A549 (cell line): ENCODE measurements around the gene DMC1. TPM values are rescaled to one million over a fixed set of nuclear protein-coding genes. Genes with fewer than 3 reads are reported as not detected.

Experiments used
- ATAC-seq, 2 experiments: fragments of 200-7000 bp in 1 of 2; fragments of >200 bp in 1 of 2; cut with Nextera tagmentation in 1 of 2; cut with Tn5 transposase in 1 of 2; 3 replicates each; pipeline versions ENCODE4 v1.8.0 to v1.9.1; 2018 to 2020; ENCODE audit warnings: mild to moderate bottlenecking in 1 of 2, moderate library complexity in 1 of 2
- CTCF ChIA-PET: fragments of 300-600 bp; sonication (Branson Sonifier 250); formaldehyde crosslinking; extraction: SDS; loops from one replicate; lab custom pipeline; 2021; ENCODE audit warnings: antibody characterized with exemption, inconsistent platforms; lab: Yijun Ruan, JAX
- POLR2A ChIA-PET: fragments of 350-600 bp; formaldehyde crosslinking; extraction: SDS; loops from one replicate; lab custom pipeline; 2021; ENCODE audit warnings: antibody characterized with exemption, inconsistent platforms; lab: Yijun Ruan, JAX
- DNase-seq, 2 experiments: peaks; one replicate each; pipeline versions ENCODE4 v3.0.0 to v3.0.0-alpha.2; 2011 to 2016; ENCODE audit warnings: low read depth in 1 of 2, low spot score in 1 of 2
- FAIRE-seq: peaks from 2 replicates; lab custom pipeline; 2011; peaks lifted over from hg19 to GRCh38; lab: Jason Lieb, UNC
- H3K27ac ChIP-seq, 2 experiments: fragments of >200 bp; sonication (Bioruptor Twin); formaldehyde crosslinking; 3 replicates each; pipeline ENCODE4 v1.5.1; 2016 to 2017
- H3K4me1 ChIP-seq: fragments of >200 bp; sonication (Bioruptor Twin); formaldehyde crosslinking; 3 replicates; pipeline ENCODE4 v1.6.1; 2016
- H3K4me2 ChIP-seq: fragments of >200 bp; sonication (Bioruptor Twin); formaldehyde crosslinking; 3 replicates; pipeline ENCODE4 v1.6.1; 2016
- H3K4me3 ChIP-seq: fragments of >200 bp; sonication (Bioruptor Twin); formaldehyde crosslinking; 3 replicates; pipeline ENCODE4 v1.5.1; 2016
- H3K9me3 ChIP-seq: fragments of >200 bp; sonication (Bioruptor Twin); formaldehyde crosslinking; 3 replicates; pipeline ENCODE4 v1.6.1; 2016
- BCL3 ChIP-seq: fragments of >200 bp; sonication (Bioruptor Twin); formaldehyde crosslinking; IDR thresholded peaks from 3 replicates; pipeline ENCODE4 v1.6.1; 2016
- BHLHE40 ChIP-seq: IDR thresholded peaks from 2 replicates; pipeline ENCODE4 v1.6.1; 2012; ENCODE audit warnings: low read depth, low read length, inconsistent platforms
- CBX2 ChIP-seq: fragments of 200-600 bp; sonication (generic); IDR thresholded peaks from 2 replicates; pipeline ENCODE4 v1.6.1; 2016; ENCODE audit warnings: low read depth, mild to moderate bottlenecking, borderline replicate concordance
- CTCF ChIP-seq: fragments of >200 bp; sonication (Bioruptor Twin); formaldehyde crosslinking; IDR thresholded peaks from 3 replicates; pipeline ENCODE4 v1.5.1; 2016
- E2F6 ChIP-seq: IDR thresholded peaks from 2 replicates; pipeline ENCODE4 v1.6.1; 2012; ENCODE audit warnings: low read depth, borderline replicate concordance
- GATA3 ChIP-seq: IDR thresholded peaks from 2 replicates; pipeline ENCODE4 v1.6.1; 2012; ENCODE audit warnings: borderline replicate concordance
- HES2 ChIP-seq: fragments of >200 bp; sonication (Bioruptor Twin); formaldehyde crosslinking; IDR thresholded peaks from 2 replicates; pipeline ENCODE4 v1.6.1; 2016
- HEYL ChIP-seq: fragments of 250-450 bp; sonication (Bioruptor Pico); IDR thresholded peaks from 2 replicates; pipeline ENCODE4 v1.8.0; 2021; ENCODE audit warnings: mild to moderate bottlenecking, moderate library complexity
- HMGXB4 ChIP-seq: fragments of 250-450 bp; sonication (Bioruptor Pico); IDR thresholded peaks from 2 replicates; pipeline ENCODE4 v1.5.0; 2021; ENCODE audit warnings: mild to moderate bottlenecking, moderate library complexity, borderline replicate concordance
- KDM1A ChIP-seq: fragments of 200-600 bp; sonication (generic); IDR thresholded peaks from 2 replicates; pipeline ENCODE4 v1.6.1; 2016; ENCODE audit warnings: low read depth, mild to moderate bottlenecking
- KDM5A ChIP-seq: fragments of 200-600 bp; sonication (generic); IDR thresholded peaks from 2 replicates; pipeline ENCODE4 v1.6.1; 2016; ENCODE audit warnings: antibody characterized with exemption, mild to moderate bottlenecking
- MAFK ChIP-seq: fragments of 450-650 bp; IDR thresholded peaks from 2 replicates; pipeline ENCODE4 v1.6.1; 2014; ENCODE audit not compliant: partially characterized antibody
- POLR2A ChIP-seq: IDR thresholded peaks from 2 replicates; pipeline ENCODE4 v1.6.1; 2012; ENCODE audit warnings: mild to moderate bottlenecking, low read length
- RAD21 ChIP-seq, 2 experiments: fragments of >200 bp in 1 of 2; sonication (Bioruptor Twin) in 1 of 2; formaldehyde crosslinking in 1 of 2; IDR thresholded peaks in 1 of 2; conservative IDR thresholded peaks in 1 of 2; 2 replicates in 1 of 2; 3 replicates in 1 of 2; pipeline ENCODE4 v1.6.1; 2012 to 2018; ENCODE audit warnings: inconsistent platforms in 1 of 2
- RARB ChIP-seq: fragments of 250-450 bp; sonication (Bioruptor Pico); IDR thresholded peaks from 2 replicates; pipeline ENCODE4 v1.8.0; 2021; ENCODE audit warnings: mild to moderate bottlenecking, moderate library complexity
- REST ChIP-seq: fragments of 200-600 bp; sonication (generic); IDR thresholded peaks from 2 replicates; pipeline ENCODE4 v1.6.1; 2016; ENCODE audit warnings: antibody characterized with exemption, mild to moderate bottlenecking, moderate library complexity
- RFX5 ChIP-seq: fragments of 450-650 bp; IDR thresholded peaks from 2 replicates; pipeline ENCODE4 v1.7.1; 2014; ENCODE audit warnings: antibody characterized with exemption, mild to moderate bottlenecking, moderate library complexity
- SREBF2 ChIP-seq: fragments of 450-650 bp; IDR thresholded peaks from 2 replicates; pipeline ENCODE4 v1.6.1; 2014; ENCODE audit warnings: mild to moderate bottlenecking, moderate library complexity
- TFCP2L1 ChIP-seq: fragments of 250-450 bp; sonication (Bioruptor Pico); IDR thresholded peaks from 2 replicates; pipeline ENCODE4 v1.5.0; 2021; ENCODE audit warnings: mild to moderate bottlenecking
- WGBS: methylation state at CpG from one replicate; pipeline ENCODE4 v1.1.6; 2017; ENCODE audit errors: missing lambda C conversion rate; 5-methylcytosine and 5-hydroxymethylcytosine counted together
- polyA plus RNA-seq, 4 experiments: library from polyadenylated mRNA; depleted of rRNA in 3 of 4; stranded (reverse); fragments of >200 nt; fragmentation: RNase III in 1 of 4; extraction: RNeasy Plus Mini Kit Qiagen cat#74134 plus additional on column Dnase treatment in 1 of 4; gene quantifications; 2 replicates in 3 of 4; 3 replicates in 1 of 4; pipeline ENCODE4 v1.2.3, GENCODE V29; 2011 to 2017

DMC1 gene
- polyA plus RNA-seq, 2 of the 4 experiments (the other 2 are of a cell fraction) = 5.7 to 6.4 TPM

GRCh38 chr22:38503021-38503420, 67.0 kb downstream of the DMC1 start:
- Histone ChIP-seq H3K9me3 (no peaks in the 10 kb centered on the region), H3K4me2 (peak overlapping the region; percentile 98), H3K27ac (no peak overlapping the region), H3K4me1 (peaks cover 28% of the 10 kb centered on the region; the same call in 2 of the 3 replicates), H3K4me3 (peak overlapping the region; percentile 14; the same call in 1 of the 3 replicates)
- ChIA-PET POLR2A (interaction anchor here (0.5 kb wide), 1 partner anchor 51 kb away, joined by 3 read pairs; no protein-coding TSS in a partner anchor), CTCF (no interaction called here)
- DNase-seq (no peak), FAIRE-seq (no peak), ATAC-seq (no peak)
- TF ChIP-seq HES2 (no peak), RFX5 (no peak), CTCF (no peak), BCL3 (no peak), POLR2A (no peak), CBX2 (no peak), TFCP2L1 (no peak), RARB (CRISPR knock-in tag) (no peak), KDM1A (no peak), SREBF2 (no peak), BHLHE40 (no peak), HEYL (CRISPR knock-in tag) (no peak), GATA3 (no peak), REST (no peak), MAFK (no peak), E2F6 (no peak), KDM5A (no peak), RAD21 (conservative IDR thresholded peaks at IDR 0.05 in 1 of 2, IDR thresholded peaks at IDR 0.05 in 1 of 2) (no peak), HMGXB4 (CRISPR knock-in tag) (no peak)
- WGBS = 91% methylated on average over 4 of the region's 4 CpGs
